GM18909 (cell line): ENCODE data around the gene ERBIN.
"Not testable (repeated sequence)": the region's sequence is repeated elsewhere in the genome, so short reads cannot be mapped to it uniquely, and the experiment has no call there.

Source experiments
- ATAC-seq: cut with Tn5 transposase; IDR thresholded peaks from one replicate; pipeline ENCODE4 v1.9.1; 2021; ENCODE audit warnings: mild to moderate bottlenecking; ENCODE audit not compliant: unreplicated experiment, poor library complexity

ERBIN gene

GRCh38 chr5:65926276-65926783, at the start of gene ERBIN:
TSS of gene ERBIN (plus strand) at chr5:65926575. CDS start at chr5:65992719, 66,144 bp downstream.
- ATAC-seq: peak; percentile 28

- ATAC-seq: no peak
Measured at GRCh38 chr5:65876970-65877369, 49.4 kb upstream of the ERBIN start.

GRCh38 chr5:65879668-65880256, 46.6 kb upstream of the ERBIN start:
- ATAC-seq: not testable (repeated sequence)

GRCh38 chr5:65880496-65881072, 45.8 kb upstream of the ERBIN start:
- ATAC-seq: no peak

- ATAC-seq: no peak
Measured at GRCh38 chr5:65882278-65882677, 44.1 kb upstream of the ERBIN start.

- no peak for ATAC-seq
Measured at GRCh38 chr5:65883461-65883860, 42.9 kb upstream of the ERBIN start.

GRCh38 chr5:65886387-65886786, 40.0 kb upstream of the ERBIN start:
- ATAC-seq: no peak

- ATAC-seq: not testable (repeated sequence)
Measured at GRCh38 chr5:65892024-65892423, 34.4 kb upstream of the ERBIN start.

GRCh38 chr5:65892801-65893200, 33.6 kb upstream of the ERBIN start:
- ATAC-seq: no peak

- ATAC-seq: no peak
Measured at GRCh38 chr5:65893749-65894430, 32.5 kb upstream of the ERBIN start.

- no peak for ATAC-seq
Measured at GRCh38 chr5:65895891-65896290, 30.5 kb upstream of the ERBIN start.

- ATAC-seq: no peak
Measured at GRCh38 chr5:65900746-65901145, 25.6 kb upstream of the ERBIN start.

GRCh38 chr5:65902104-65902503, 24.3 kb upstream of the ERBIN start:
- ATAC-seq: no peak

GRCh38 chr5:65903581-65903980, 22.8 kb upstream of the ERBIN start:
- no peak for ATAC-seq

GRCh38 chr5:65906256-65906655, 20.1 kb upstream of the ERBIN start:
- ATAC-seq: no peak

- ATAC-seq: no peak
Measured at GRCh38 chr5:65907135-65907534, 19.2 kb upstream of the ERBIN start.

GRCh38 chr5:65910711-65911110, 15.7 kb upstream of the ERBIN start:
- ATAC-seq: no peak

- no peak for ATAC-seq
Measured at GRCh38 chr5:65912311-65912710, 14.1 kb upstream of the ERBIN start.

- no peak for ATAC-seq
Measured at GRCh38 chr5:65913519-65913918, 12.9 kb upstream of the ERBIN start.

GRCh38 chr5:65914641-65915196, 11.7 kb upstream of the ERBIN start:
- ATAC-seq: no peak

GRCh38 chr5:65915661-65916060, 10.7 kb upstream of the ERBIN start:
- ATAC-seq: not testable (repeated sequence)
